Measurements from ENCODE around the gene LMF1.
"Not testable (repeated sequence)": the region's sequence is repeated elsewhere in the genome, so short reads cannot be mapped to it uniquely, and the experiment has no call there.

The LMF1 gene

GRCh38 chr16:890716-891352 is 80.0 kb downstream of the LMF1 start:
- TF ChIP-seq, protein P1, sequence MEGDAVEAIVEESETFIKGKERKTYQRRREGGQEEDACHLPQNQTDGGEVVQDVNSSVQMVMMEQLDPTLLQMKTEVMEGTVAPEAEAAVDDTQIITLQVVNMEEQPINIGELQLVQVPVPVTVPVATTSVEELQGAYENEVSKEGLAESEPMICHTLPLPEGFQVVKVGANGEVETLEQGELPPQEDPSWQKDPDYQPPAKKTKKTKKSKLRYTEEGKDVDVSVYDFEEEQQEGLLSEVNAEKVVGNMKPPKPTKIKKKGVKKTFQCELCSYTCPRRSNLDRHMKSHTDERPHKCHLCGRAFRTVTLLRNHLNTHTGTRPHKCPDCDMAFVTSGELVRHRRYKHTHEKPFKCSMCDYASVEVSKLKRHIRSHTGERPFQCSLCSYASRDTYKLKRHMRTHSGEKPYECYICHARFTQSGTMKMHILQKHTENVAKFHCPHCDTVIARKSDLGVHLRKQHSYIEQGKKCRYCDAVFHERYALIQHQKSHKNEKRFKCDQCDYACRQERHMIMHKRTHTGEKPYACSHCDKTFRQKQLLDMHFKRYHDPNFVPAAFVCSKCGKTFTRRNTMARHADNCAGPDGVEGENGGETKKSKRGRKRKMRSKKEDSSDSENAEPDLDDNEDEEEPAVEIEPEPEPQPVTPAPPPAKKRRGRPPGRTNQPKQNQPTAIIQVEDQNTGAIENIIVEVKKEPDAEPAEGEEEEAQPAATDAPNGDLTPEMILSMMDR (conservative IDR thresholded peaks at IDR 0.05; ENCODE audit: control insufficient read depth, insufficient read depth, low read depth, low read length), result no peak
- H3K4me3 ChIP-seq (ENCODE audit: control insufficient read depth, low read depth, low read length), result no peak overlapping the region
- no peak for DNase-seq (ENCODE audit: low read depth)

DNA sequence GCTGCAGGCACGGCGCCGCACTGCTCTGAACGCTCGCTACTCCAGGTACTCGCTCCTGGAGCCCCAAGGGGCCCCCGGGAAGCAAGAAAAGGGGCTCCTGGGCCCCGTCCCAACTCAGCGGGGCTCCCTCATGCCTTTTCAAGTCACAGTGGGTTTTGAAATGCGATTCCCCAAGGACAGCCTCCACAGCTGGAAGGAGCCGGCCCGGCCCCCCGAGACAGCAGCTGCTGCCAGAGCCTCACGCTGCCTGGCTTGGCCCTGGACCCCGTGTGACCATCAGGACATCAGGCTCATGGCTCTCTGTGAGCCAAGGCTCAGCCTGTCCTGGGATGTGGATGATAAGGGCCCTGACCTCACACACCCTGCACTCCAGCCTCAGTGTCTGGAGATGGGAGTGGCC is 80.6 kb downstream of the LMF1 start:
- no peak overlapping the region for H3K4me3 ChIP-seq (ENCODE audit: control insufficient read depth, low read depth, low read length)
- DNase-seq (ENCODE audit: low read depth), result no peak
- TF ChIP-seq, protein P1 (conservative IDR thresholded peaks at IDR 0.05; ENCODE audit: control insufficient read depth, insufficient read depth, low read depth, low read length), result no peak

GRCh38 chr16:889586-889985 is 81.2 kb downstream of the LMF1 start:
- no peak for DNase-seq (ENCODE audit: low read depth)
- TF ChIP-seq, protein P1 (conservative IDR thresholded peaks at IDR 0.05; ENCODE audit: control insufficient read depth, insufficient read depth, low read depth, low read length), result no peak
- no peak overlapping the region for H3K4me3 ChIP-seq (ENCODE audit: control insufficient read depth, low read depth, low read length)

DNA sequence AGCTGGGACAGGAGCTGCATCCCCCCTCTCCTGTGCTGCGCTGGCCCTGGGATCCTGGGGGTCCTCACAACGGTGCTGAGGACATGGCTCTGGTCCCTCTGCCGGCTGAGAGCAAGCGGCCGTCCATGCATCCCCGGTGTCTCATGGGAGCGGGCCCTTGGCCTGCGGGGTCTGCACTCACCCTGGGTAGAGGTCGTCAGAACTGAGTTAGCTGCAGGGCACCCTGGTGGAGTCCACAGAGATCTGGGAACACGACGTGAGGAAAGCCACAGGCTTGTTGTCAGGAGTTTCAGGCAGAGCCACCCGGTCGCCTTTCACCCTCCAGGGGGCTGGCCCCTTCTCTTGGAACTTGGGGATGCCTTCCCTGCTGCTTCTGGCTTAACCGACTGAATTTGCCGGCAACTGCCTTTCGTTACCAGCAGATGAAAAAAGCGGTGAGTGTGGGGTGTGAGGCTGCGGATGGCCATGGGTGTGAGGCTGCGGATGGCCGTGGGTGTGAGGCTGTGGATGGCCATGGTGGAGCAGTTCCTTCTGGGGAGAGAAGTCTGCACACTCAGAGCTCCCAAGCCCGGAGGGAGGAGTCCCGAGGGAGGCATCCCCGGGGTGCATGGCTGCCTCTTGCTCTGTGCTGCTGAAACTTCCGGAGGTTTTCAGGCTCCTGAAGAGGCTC is 81.7 kb downstream of the LMF1 start:
- DNase-seq (ENCODE audit: low read depth), result no peak
- TF ChIP-seq, protein P1 (conservative IDR thresholded peaks at IDR 0.05; ENCODE audit: control insufficient read depth, insufficient read depth, low read depth, low read length), result no peak
- no peak overlapping the region for H3K4me3 ChIP-seq (ENCODE audit: control insufficient read depth, low read depth, low read length)

GRCh38 chr16:888456-888855 is 82.3 kb downstream of the LMF1 start:
- not testable (repeated sequence) for DNase-seq (ENCODE audit: low read depth); H3K4me3 ChIP-seq (ENCODE audit: control insufficient read depth, low read depth, low read length)

GRCh38 chr16:887846-888245 is 82.9 kb downstream of the LMF1 start:
- no peak overlapping the region for H3K4me3 ChIP-seq (ENCODE audit: control insufficient read depth, low read depth, low read length)
- DNase-seq (ENCODE audit: low read depth), result no peak
- TF ChIP-seq, protein P1 (conservative IDR thresholded peaks at IDR 0.05; ENCODE audit: control insufficient read depth, insufficient read depth, low read depth, low read length), result no peak

GRCh38 chr16:886802-887731 is 83.7 kb downstream of the LMF1 start:
- no peak overlapping the region for H3K4me3 ChIP-seq (ENCODE audit: control insufficient read depth, low read depth, low read length)
- TF ChIP-seq, protein P1 (conservative IDR thresholded peaks at IDR 0.05; ENCODE audit: control insufficient read depth, insufficient read depth, low read depth, low read length), result no peak
- DNase-seq (ENCODE audit: low read depth), result no peak

All from fibroblast of mammary gland (primary cell).